ENCODE measurements around the gene TNFRSF1A.

Gene TNFRSF1A

DNA sequence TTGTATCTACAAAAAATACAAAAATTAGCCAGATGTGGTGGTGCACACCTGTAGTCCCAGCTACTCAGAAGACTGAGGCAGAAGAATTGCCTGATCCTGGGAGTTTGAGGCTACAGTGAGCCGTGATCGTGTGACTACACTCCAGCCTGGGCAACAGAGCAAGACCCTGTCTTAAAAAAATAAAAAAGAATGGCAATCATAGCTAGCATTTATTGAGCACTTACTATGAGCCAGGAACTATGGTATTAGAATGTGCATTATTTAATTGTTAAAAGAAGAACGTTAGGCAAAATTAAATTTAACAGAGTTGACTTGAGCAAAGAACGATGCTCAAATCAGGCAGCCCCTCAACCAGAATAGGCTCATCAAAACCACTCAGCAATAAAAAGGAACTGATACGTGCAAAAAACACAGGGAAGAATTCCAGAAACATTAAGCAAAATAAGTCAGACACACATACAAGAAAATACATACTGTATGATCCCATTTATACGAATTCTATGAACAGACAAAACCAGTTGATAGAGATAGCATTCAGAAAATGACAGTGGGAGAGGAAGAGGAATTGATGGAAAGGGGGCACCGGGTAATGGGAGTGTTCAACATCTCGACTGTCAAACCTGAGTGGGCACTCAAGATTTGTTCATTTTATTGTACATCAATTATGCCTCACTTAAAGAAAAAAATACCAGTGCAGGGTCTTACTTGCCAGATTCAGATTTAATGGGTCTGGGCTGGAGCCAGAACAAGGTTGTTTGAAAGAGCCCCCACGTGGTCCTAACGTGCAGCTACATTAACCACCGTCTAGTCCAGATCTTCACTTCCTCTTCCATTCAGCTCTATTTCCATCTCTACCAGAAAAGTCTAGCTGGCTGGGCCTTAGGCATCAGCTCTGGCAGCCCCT, 25.4 kb upstream of the TNFRSF1A start:
- Histone ChIP-seq H3K4me2 (ENCODE audit: low read depth, low read length, poor library complexity, severe bottlenecking) (no peak overlapping the region), H3K27ac (ENCODE audit: low read depth, low read length) (no peak overlapping the region), H3K36me3 (ENCODE audit: low read length) (no peaks in the 10 kb centered on the region), H3K9me2 (replicated peaks; ENCODE audit: insufficient read depth, low read length) (no peaks in the 10 kb centered on the region), H3K9ac (ENCODE audit: low read length) (no peak overlapping the region), H3F3A (ENCODE audit: insufficient read depth) (no peaks in the 10 kb centered on the region), H4K20me1 (ENCODE audit: low read depth, low read length) (no peaks in the 10 kb centered on the region), H3K27me3 (ENCODE audit: low read length) (no peaks in the 10 kb centered on the region), H2AFZ (ENCODE audit: low read depth, low read length, severe bottlenecking) (peak overlapping the region; percentile 61), H3K79me2 (ENCODE audit: insufficient read depth, low read length) (no peaks in the 10 kb centered on the region), H3K9me3 (ENCODE audit: insufficient read depth, low read length) (no peaks in the 10 kb centered on the region), H3K4me3 (ENCODE audit: insufficient read depth, low read length, poor library complexity, severe bottlenecking) (no peak overlapping the region)
- TF ChIP-seq, protein P1, sequence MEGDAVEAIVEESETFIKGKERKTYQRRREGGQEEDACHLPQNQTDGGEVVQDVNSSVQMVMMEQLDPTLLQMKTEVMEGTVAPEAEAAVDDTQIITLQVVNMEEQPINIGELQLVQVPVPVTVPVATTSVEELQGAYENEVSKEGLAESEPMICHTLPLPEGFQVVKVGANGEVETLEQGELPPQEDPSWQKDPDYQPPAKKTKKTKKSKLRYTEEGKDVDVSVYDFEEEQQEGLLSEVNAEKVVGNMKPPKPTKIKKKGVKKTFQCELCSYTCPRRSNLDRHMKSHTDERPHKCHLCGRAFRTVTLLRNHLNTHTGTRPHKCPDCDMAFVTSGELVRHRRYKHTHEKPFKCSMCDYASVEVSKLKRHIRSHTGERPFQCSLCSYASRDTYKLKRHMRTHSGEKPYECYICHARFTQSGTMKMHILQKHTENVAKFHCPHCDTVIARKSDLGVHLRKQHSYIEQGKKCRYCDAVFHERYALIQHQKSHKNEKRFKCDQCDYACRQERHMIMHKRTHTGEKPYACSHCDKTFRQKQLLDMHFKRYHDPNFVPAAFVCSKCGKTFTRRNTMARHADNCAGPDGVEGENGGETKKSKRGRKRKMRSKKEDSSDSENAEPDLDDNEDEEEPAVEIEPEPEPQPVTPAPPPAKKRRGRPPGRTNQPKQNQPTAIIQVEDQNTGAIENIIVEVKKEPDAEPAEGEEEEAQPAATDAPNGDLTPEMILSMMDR (IDR thresholded peaks at IDR 0.05; ENCODE audit: insufficient read depth, low read length, poor library complexity, severe bottlenecking): no peak
- no peak for TF ChIP-seq EZH2phosphoT487 (conservative IDR thresholded peaks at IDR 0.05; ENCODE audit: low read length)

DNA sequence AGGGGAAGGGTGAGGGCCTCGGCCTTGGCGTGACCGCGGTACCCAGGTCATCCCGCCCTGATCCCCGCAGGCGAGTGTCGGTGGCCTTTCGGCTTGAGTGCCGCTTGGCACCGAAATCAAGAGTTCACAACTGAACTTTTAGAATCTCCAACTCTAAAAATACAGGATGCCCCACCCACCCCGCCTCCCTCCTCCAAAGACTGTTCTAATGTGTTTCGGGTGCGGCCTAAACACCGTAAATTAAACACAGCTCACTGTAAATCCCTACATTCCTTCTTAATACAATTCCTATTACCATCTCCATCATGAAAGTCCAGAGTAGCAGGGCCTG, 22.1 kb upstream of the TNFRSF1A start:
- H3K36me3 ChIP-seq (ENCODE audit: low read length): no peaks in the 10 kb centered on the region
- no peaks in the 10 kb centered on the region for H4K20me1 ChIP-seq (ENCODE audit: low read depth, low read length)
- no peak for TF ChIP-seq EZH2phosphoT487 (conservative IDR thresholded peaks at IDR 0.05; ENCODE audit: low read length)
- TF ChIP-seq, protein P1 (IDR thresholded peaks at IDR 0.05; ENCODE audit: insufficient read depth, low read length, poor library complexity, severe bottlenecking): no peak
- H3K27ac ChIP-seq (ENCODE audit: low read depth, low read length): no peak overlapping the region
- H3K79me2 ChIP-seq (ENCODE audit: insufficient read depth, low read length): no peaks in the 10 kb centered on the region
- H2AFZ ChIP-seq (ENCODE audit: low read depth, low read length, severe bottlenecking): no peak overlapping the region
- H3K4me2 ChIP-seq (ENCODE audit: low read depth, low read length, poor library complexity, severe bottlenecking): no peak overlapping the region
- H3K9ac ChIP-seq (ENCODE audit: low read length): no peak overlapping the region
- H3K4me3 ChIP-seq (ENCODE audit: insufficient read depth, low read length, poor library complexity, severe bottlenecking): no peak overlapping the region
- H3F3A ChIP-seq (ENCODE audit: insufficient read depth): no peaks in the 10 kb centered on the region
- no peaks in the 10 kb centered on the region for H3K9me3 ChIP-seq (ENCODE audit: insufficient read depth, low read length)
- no peaks in the 10 kb centered on the region for H3K9me2 ChIP-seq (replicated peaks; ENCODE audit: insufficient read depth, low read length)
- H3K27me3 ChIP-seq (ENCODE audit: low read length): no peaks in the 10 kb centered on the region

DNA sequence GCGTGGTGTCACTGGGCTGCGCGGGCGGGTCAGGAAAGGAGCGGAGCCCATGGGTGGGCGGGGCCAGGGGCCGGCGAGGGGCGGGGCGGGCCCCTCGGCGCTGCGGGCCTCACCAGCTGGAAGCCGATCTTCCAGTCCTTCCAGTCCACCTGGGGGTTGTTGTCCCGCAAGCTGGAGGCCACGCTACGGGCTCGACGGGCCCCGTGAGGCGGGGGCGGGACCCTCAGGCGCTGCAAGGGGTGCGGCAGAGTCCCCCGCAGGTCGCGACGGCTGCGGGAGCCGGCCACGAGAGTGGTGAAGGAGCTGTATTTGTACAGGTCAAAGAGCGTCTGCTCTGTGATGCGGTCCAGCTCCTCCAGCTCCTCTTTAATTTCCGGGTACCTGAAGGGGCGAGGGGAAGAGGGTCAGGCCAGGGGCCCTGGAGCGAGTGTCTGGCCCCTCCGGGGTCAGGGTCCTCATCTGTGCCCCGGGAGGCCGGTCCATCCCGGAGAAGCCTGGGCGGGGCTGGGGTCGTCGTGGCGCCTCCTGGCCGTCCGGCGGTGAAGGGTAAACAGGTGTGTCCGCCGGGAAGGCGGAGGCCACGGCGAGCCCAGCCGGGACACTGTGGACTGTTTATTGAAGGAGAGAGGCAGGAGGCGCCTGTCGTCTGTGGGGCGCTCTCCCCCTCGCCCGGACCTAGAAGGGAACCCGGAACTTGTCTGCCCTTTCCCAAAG, 21.6 kb upstream of the TNFRSF1A start:
- H3K4me2 ChIP-seq (ENCODE audit: low read depth, low read length, poor library complexity, severe bottlenecking): peak overlapping the region; percentile 45
- H3K79me2 ChIP-seq (ENCODE audit: insufficient read depth, low read length): no peaks in the 10 kb centered on the region
- no peak overlapping the region for H3K4me3 ChIP-seq (ENCODE audit: insufficient read depth, low read length, poor library complexity, severe bottlenecking)
- TF ChIP-seq EZH2phosphoT487 (conservative IDR thresholded peaks at IDR 0.05; ENCODE audit: low read length): no peak
- TF ChIP-seq, protein P1 (IDR thresholded peaks at IDR 0.05; ENCODE audit: insufficient read depth, low read length, poor library complexity, severe bottlenecking): no peak
- no peaks in the 10 kb centered on the region for H3K27me3 ChIP-seq (ENCODE audit: low read length)
- no peaks in the 10 kb centered on the region for H3K36me3 ChIP-seq (ENCODE audit: low read length)
- no peak overlapping the region for H3K9ac ChIP-seq (ENCODE audit: low read length)
- no peaks in the 10 kb centered on the region for H4K20me1 ChIP-seq (ENCODE audit: low read depth, low read length)
- no peaks in the 10 kb centered on the region for H3K9me3 ChIP-seq (ENCODE audit: insufficient read depth, low read length)
- no peaks in the 10 kb centered on the region for H3F3A ChIP-seq (ENCODE audit: insufficient read depth)
- no peak overlapping the region for H3K27ac ChIP-seq (ENCODE audit: low read depth, low read length)
- H3K9me2 ChIP-seq (replicated peaks; ENCODE audit: insufficient read depth, low read length): no peaks in the 10 kb centered on the region
- peak overlapping the region; percentile 88 for H2AFZ ChIP-seq (ENCODE audit: low read depth, low read length, severe bottlenecking)

All from SU-DHL-6 (cell line).